Loucy (cell line): ENCODE results near the gene CCDC71L.

Experiments
- H2AFZ ChIP-seq: fragments of 200-600 bp; sonication (generic); 2 replicates; pipeline ENCODE4 v1.6.0; 2016; ENCODE audit warnings: antibody characterized with exemption, mild to moderate bottlenecking, low read length, moderate library complexity
- H3F3A ChIP-seq: fragments of 200-600 bp; 2 replicates; pipeline ENCODE4 v1.6.0; 2016; ENCODE audit warnings: antibody characterized with exemption, low read depth, mild to moderate bottlenecking
- H3K27me3 ChIP-seq: fragments of 200-600 bp; sonication (generic); 2 replicates; pipeline ENCODE4 v1.6.1; 2014; ENCODE audit warnings: low read length, mild to moderate bottlenecking; ENCODE audit not compliant: insufficient read depth, poor library complexity, severe bottlenecking
- H3K36me3 ChIP-seq: fragments of 200-600 bp; sonication (generic); 2 replicates; pipeline ENCODE4 v1.6.1; 2016; ENCODE audit warnings: low read length; ENCODE audit not compliant: insufficient read depth
- H3K4me1 ChIP-seq: fragments of 200-600 bp; sonication (generic); 2 replicates; pipeline ENCODE4 v1.5.1; 2014; ENCODE audit warnings: low read length, mild to moderate bottlenecking; ENCODE audit not compliant: insufficient read depth, poor library complexity, severe bottlenecking
- H3K4me2 ChIP-seq: fragments of 200-600 bp; sonication (generic); 2 replicates; pipeline ENCODE4 v1.6.0; 2014; ENCODE audit warnings: antibody characterized with exemption, low read length, low read depth, mild to moderate bottlenecking; ENCODE audit not compliant: poor library complexity, severe bottlenecking
- H3K4me3 ChIP-seq: fragments of 200-600 bp; sonication (generic); 2 replicates; pipeline ENCODE4 v1.5.1; 2014; ENCODE audit warnings: low read length, mild to moderate bottlenecking, mixed read lengths; ENCODE audit not compliant: poor library complexity, severe bottlenecking
- H3K79me2 ChIP-seq: fragments of 200-600 bp; sonication (generic); 2 replicates; pipeline ENCODE4 v1.6.1; 2014; ENCODE audit warnings: low read length; ENCODE audit not compliant: insufficient read depth
- H3K9ac ChIP-seq: fragments of 200-600 bp; sonication (generic); 2 replicates; pipeline ENCODE4 v1.6.0; 2014; ENCODE audit warnings: mild to moderate bottlenecking, low read depth, low read length, moderate library complexity; ENCODE audit not compliant: poor library complexity, severe bottlenecking
- H3K9me2 ChIP-seq: fragments of 200-600 bp; sonication (generic); replicated peaks from 2 replicates; pipeline ENCODE4 v1.6.1; 2016; ENCODE audit warnings: low read depth, low read length, mixed read lengths
- H3K9me3 ChIP-seq: fragments of 200-600 bp; sonication (generic); 2 replicates; pipeline ENCODE4 v1.6.1; 2014; ENCODE audit warnings: mild to moderate bottlenecking, antibody characterized with exemption, low read length, low read depth; ENCODE audit not compliant: insufficient read depth
- H4K20me1 ChIP-seq: fragments of 200-600 bp; sonication (generic); 2 replicates; pipeline ENCODE4 v1.6.0; 2014; ENCODE audit warnings: antibody characterized with exemption, low read length, mild to moderate bottlenecking; ENCODE audit not compliant: insufficient read depth, poor library complexity, severe bottlenecking
- CTCF ChIP-seq: fragments of 200-600 bp; sonication (generic); conservative IDR thresholded peaks from 2 replicates; pipeline ENCODE4 v1.5.1; 2014; ENCODE audit warnings: mild to moderate bottlenecking, antibody characterized with exemption, low read length
- EZH2phosphoT487 ChIP-seq: fragments of 200-600 bp; IDR thresholded peaks from 2 replicates; pipeline ENCODE4 v1.6.1; 2018; ENCODE audit warnings: antibody characterized with exemption, mild to moderate bottlenecking, moderate library complexity, borderline replicate concordance

Gene CCDC71L

GRCh38 chr7:106659166-106659962, 1.6 kb downstream of the CCDC71L start:
- peak overlapping the region; percentile 87 for H3K4me3 ChIP-seq
- H3K9me2 ChIP-seq: no peaks in the 10 kb centered on the region
- peak overlapping the region; percentile 76 for H2AFZ ChIP-seq
- H3K4me1 ChIP-seq: peaks cover 16% of the 10 kb centered on the region
- peaks cover 12% of the 10 kb centered on the region; the same call in 1 of the 2 replicates for H3F3A ChIP-seq
- H3K9ac ChIP-seq: peak overlapping the region; percentile 85
- no peaks in the 10 kb centered on the region for H3K36me3 ChIP-seq
- H3K79me2 ChIP-seq: peaks cover 15% of the 10 kb centered on the region
- peak overlapping the region; percentile 99 for H3K4me2 ChIP-seq
- no peaks in the 10 kb centered on the region for H3K9me3 ChIP-seq
- peaks cover 12% of the 10 kb centered on the region for H4K20me1 ChIP-seq
- TF ChIP-seq EZH2phosphoT487: no peak
- no peak for TF ChIP-seq CTCF
- peaks cover 21% of the 10 kb centered on the region for H3K27me3 ChIP-seq

GRCh38 chr7:106658316-106659165, 2.4 kb downstream of the CCDC71L start:
- H3K4me1 ChIP-seq: peaks cover 16% of the 10 kb centered on the region
- no peak overlapping the region for H2AFZ ChIP-seq
- H3K9me2 ChIP-seq: no peaks in the 10 kb centered on the region
- peak overlapping the region; percentile 85 for H3K9ac ChIP-seq
- peak overlapping the region; percentile 87 for H3K4me3 ChIP-seq
- peaks cover 14% of the 10 kb centered on the region for H3K27me3 ChIP-seq
- H3K79me2 ChIP-seq: peaks cover 15% of the 10 kb centered on the region
- peaks cover 12% of the 10 kb centered on the region for H4K20me1 ChIP-seq
- H3K4me2 ChIP-seq: peak overlapping the region; percentile 99
- no peaks in the 10 kb centered on the region for H3K9me3 ChIP-seq
- TF ChIP-seq EZH2phosphoT487 (no peak), CTCF (no peak)
- no peaks in the 10 kb centered on the region for H3K36me3 ChIP-seq
- peaks cover 9% of the 10 kb centered on the region; the same call in 1 of the 2 replicates for H3F3A ChIP-seq

GRCh38 chr7:106657085-106657991, 3.6 kb downstream of the CCDC71L start:
- Histone ChIP-seq H3K4me2 (peak overlapping the region; percentile 29), H3F3A (peaks cover 6% of the 10 kb centered on the region; the same call in 1 of the 2 replicates), H3K9me2 (no peaks in the 10 kb centered on the region), H3K79me2 (peaks cover 15% of the 10 kb centered on the region), H3K9me3 (no peaks in the 10 kb centered on the region), H3K27me3 (peaks cover 5% of the 10 kb centered on the region), H3K4me3 (peak overlapping the region; percentile 26), H3K4me1 (peaks cover 16% of the 10 kb centered on the region), H4K20me1 (peaks cover 12% of the 10 kb centered on the region), H2AFZ (no peak overlapping the region), H3K9ac (no peak overlapping the region), H3K36me3 (no peaks in the 10 kb centered on the region)
- no peak for TF ChIP-seq EZH2phosphoT487
- TF ChIP-seq CTCF: no peak
